Omental fat pad (tissue), 4 donors: ENCODE measurements around the gene CSNK1D. TPM values are rescaled to one million over a fixed set of nuclear protein-coding genes. Genes with fewer than 3 reads are reported as not detected.
A peak's percentile ranks its signal among the peaks of the same experiment; 100 is the strongest.

Source experiments
- ATAC-seq: fragments of 150-250 bp; one replicate; pipeline ENCODE4 v1.9.1; 2016; ENCODE audit warnings: mild to moderate bottlenecking, moderate library complexity; ENCODE audit not compliant: low FRiP score
- DNase-seq: peaks from one replicate; pipeline ENCODE4 v3.0.0-alpha.2; 2019; ENCODE audit warnings: low spot score
- total RNA-seq, 4 donors: library from RNA; depleted of rRNA; stranded (reverse); fragments of >200 nt; gene quantifications; one replicate each; pipeline ENCODE4 v1.1.0, GENCODE V29; 2016
- TF ChIP-seq, protein P1 (sequence below), 3 donors: fragments of 450-650 bp; IDR thresholded peaks; one replicate each; pipeline ENCODE4 v1.5.1; 2016 to 2017; ENCODE audit warnings: antibody characterized with exemption in 3 of 3, mild to moderate bottlenecking in 3 of 3, moderate library complexity in 2 of 3

The CSNK1D gene
- total RNA-seq, 4 donors from 2014 or later, result 54.7 to 117 (median 98.4) TPM

DNA sequence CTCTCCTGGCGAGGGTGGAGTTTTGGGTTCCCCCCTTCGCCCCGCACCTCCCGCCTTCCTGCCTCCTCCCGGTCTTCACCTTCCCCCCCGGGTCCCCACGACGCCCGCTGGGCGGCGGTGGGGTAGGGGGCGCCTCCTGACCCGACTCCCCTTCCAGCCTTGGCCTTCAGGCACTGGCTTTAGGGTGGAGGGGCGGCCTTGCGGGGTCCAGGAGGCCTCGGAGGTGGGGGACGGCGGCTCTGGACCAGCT, 42.3 kb downstream of the CSNK1D start:
- TF ChIP-seq, protein P1, sequence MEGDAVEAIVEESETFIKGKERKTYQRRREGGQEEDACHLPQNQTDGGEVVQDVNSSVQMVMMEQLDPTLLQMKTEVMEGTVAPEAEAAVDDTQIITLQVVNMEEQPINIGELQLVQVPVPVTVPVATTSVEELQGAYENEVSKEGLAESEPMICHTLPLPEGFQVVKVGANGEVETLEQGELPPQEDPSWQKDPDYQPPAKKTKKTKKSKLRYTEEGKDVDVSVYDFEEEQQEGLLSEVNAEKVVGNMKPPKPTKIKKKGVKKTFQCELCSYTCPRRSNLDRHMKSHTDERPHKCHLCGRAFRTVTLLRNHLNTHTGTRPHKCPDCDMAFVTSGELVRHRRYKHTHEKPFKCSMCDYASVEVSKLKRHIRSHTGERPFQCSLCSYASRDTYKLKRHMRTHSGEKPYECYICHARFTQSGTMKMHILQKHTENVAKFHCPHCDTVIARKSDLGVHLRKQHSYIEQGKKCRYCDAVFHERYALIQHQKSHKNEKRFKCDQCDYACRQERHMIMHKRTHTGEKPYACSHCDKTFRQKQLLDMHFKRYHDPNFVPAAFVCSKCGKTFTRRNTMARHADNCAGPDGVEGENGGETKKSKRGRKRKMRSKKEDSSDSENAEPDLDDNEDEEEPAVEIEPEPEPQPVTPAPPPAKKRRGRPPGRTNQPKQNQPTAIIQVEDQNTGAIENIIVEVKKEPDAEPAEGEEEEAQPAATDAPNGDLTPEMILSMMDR (IDR thresholded peaks at IDR 0.05), result no peak
- ATAC-seq (peak; percentile 1), DNase-seq (no peak)

DNA sequence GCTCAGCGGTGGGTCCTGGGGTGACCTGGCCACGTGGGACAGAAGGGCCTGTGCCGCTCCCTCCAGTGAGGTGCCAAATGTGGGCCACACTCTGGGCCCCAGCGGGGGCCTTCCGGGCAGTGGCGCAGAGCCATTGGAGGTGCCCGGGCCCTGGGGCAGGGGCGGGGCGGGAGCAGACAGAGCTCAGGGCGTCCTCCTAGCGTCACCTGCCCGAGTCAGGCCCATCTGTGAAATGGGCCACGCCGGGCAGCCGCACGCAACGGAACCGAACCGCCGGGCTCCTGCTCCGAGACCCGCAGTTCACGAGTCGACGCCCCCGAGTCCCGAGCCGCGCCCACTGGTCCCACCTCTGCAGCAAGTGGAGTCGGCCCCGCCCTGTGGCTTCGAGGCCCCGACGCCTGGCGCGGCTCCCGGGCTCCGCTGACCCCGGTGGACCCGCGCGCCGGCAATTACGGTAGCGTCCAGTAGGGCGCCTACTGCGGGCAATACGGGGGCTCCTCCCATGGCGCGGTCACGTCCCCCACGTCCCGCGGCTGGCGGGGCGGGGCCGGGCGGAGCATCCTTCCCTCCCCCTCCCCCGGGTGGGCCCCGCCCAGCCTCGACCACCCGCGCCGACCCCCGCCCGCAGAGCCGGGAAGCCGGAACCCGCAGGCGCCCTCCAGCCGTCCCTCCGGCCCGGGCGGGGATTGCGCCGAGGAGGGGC, 42.7 kb downstream of the CSNK1D start:
- ATAC-seq (peak; percentile 50), DNase-seq (no peak)
- TF ChIP-seq, protein P1 (IDR thresholded peaks at IDR 0.05), result peak in 1 of 3 donors; percentile 54

DNA sequence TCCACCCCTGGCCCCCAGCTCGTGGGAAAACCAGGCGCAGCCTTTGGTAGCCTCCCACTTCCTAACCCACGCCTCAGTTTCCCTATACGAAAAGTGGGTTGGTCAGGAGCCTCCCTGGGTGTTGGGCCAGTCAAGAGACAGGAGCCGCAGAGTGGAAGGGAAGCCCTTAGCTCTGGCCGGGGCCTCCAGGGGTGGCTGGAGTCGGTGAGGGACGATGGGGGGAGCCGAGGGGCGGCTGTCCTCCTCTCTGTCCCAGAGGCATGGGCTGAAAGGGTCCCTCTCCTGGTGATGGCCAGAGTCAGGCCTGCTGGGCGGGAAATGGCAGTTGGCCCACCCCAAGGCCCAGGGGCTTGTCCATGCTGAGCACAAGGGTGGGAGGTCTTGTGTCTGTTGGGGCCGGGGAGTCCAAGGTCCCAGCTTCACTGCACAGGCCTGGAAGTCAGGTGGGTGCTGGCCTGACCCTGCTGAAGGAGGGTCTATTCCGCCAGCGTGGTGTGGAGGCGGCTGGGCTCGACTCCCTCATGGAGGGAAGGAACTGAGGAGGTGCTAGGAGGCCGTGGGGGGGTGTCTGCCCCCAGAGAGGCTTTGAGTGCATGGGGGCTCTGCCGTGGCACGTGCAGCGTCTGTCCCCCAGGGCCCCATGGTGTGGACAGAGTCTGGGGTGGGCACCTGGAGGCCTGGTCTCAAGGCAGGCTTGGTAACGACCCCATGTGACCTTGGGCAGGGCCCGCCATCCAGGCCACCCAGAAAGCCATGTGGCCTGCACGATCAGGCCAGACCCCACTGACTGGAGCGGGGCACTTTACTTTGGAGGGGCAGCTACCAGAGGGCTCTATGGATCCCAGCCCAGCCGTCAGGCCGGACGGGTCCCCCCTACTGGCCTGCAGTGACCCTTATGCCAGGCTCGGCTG, 43.5 kb downstream of the CSNK1D start:
- TF ChIP-seq, protein P1 (IDR thresholded peaks at IDR 0.05), result no peak
- DNase-seq (no peak), ATAC-seq (no peak)

DNA sequence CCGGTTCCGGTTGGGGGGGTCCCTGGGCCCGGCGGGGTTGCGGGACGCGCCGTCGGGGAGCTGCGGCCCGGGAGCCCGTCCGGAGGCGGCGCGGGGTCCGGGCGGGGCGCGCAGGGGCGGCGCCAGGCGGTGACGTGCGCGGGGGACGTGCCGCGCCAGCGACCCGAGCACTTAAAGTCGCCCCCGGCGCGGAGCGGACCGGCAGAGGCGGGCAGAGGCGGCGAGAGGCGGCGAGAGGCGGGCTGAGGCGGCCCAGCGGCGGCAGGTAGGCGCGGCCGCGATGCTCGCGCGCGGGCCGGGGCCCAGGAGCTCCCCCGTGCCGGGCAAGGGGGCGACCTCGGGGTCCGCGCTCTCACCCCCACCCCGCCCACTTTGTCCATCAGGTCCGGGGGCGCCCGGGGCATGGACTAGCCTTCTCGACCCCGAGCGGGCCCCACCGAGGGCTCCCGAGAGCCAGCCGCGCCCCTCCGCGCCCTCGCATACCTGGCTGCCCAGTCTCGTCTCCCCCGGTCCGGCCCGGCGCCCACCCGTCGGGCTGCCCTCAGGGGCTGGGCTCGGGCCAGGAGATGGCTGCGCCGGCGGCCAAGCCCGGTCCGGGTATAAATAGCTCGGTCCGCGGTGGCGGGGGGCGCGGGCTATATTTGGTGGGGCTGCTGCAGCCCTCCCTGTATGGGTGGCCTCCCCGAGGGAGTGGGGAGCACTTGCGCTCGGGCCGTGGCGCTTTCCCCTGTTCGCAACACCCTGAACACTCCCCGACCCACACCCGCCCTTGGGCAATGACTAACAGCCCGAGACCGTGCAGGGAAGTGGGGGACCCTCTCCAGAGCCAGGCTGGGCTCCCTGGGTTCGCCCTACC, 44.4 kb downstream of the CSNK1D start, which contains the start of gene SLC16A3:
Gene SLC16A3 (plus strand): TSS at position 201 of the 856 bp plus-strand sequence. CDS start 6,967 bp downstream, outside the sequence.
- ATAC-seq (peak; percentile 15), DNase-seq (no peak)
- TF ChIP-seq, protein P1 (IDR thresholded peaks at IDR 0.05), result no peak

DNA sequence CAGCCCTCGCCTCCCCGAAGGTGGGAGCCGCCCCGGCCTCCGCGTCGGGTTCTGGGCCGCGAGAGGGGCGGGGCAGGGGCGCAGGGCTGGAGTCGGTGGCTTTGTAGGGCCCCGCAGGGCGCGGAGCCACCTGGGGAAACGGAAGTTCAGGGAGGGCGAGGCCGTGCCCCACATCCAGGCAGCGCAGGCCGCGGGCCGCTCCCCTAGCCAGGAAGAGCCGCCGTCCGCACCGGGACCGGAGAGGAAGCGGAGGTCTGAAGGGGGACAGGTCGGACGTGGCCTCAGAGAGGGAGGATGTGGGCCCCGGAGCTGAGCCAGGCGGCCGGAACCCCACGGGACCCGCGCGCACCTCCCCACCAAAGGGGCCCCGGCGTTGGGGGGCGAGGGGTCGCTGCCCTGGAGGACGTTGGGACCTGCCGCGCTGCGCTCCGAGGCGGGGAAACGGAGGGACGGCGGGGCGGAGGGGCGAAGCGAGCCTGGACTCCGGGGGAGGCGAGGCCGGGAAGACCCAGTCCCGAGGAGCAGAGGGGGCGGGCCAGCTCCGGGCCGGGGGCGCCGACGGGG, 45.1 kb downstream of the CSNK1D start:
- no peak for DNase-seq
- no peak for ATAC-seq
- TF ChIP-seq, protein P1 (IDR thresholded peaks at IDR 0.05), result no peak

DNA sequence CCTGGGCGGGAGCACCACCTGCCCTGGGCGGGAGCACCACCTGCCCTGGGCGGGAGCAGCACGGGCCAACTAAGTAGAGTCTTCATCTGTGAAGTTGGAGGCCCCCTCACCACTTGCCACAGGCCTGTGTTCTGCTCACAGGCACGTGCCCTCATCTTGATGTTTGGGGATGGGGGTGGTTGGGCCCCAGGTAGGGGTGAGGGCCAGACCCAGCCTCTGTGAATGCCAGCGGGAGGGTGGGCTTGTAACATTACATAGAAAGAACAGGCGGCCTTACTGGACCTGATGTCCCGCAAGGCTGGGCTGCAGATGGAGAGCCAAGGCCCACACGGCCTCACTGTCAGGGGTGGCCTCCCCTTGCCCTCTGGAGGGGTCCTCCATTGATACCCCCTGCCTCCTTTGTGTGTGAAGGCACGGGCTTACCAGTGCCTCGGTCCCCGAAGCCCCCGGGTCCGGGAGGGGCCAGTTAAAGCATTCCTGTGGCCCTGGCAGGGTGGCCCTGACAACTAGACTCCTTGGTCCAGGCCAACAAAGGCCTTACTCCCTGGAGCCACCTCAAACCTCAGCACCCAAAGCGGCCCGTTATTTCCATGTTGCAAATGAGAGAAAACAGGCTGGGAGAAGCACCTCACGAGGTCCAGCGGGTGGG, 45.7 kb downstream of the CSNK1D start:
- TF ChIP-seq, protein P1 (IDR thresholded peaks at IDR 0.05), result no peak
- no peak for ATAC-seq
- DNase-seq, result no peak
